Measurements from ENCODE around the gene TRIM63. TPM values are rescaled to one million over a fixed set of nuclear protein-coding genes. Genes with fewer than 3 reads are reported as not detected.

Gene TRIM63
- total RNA-seq, 1 experiment from 2014 or later: not detected

DNA sequence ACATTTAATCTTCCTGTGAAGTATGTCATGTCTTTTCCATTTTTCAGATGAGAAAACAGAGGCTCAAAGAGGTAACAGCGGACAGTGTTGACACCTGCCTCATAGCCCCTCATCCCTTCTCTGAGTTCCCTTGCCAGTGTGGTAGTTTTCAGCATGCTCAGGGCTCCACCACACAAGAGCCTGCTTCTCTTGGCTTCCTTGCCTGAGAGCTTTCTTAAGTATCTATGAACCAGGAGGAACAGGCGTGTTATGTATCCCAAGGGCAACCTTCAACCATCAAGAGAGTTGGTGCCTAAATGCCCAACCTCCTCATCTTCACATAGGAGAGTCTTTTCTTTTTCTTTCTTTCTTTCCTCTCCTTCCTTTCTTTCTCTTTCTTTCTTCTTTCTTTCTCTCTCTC lies 63.7 kb downstream of the TRIM63 start:
- no peak overlapping the region for H3K4me3 ChIP-seq (ENCODE audit: low read depth in 2 of 2, low read length in 2 of 2)
- in situ Hi-C loops (cut with HindIII; ENCODE audit: low pct_unique_long_range_greater_than_20kb, low sequenced_read_pairs) (no loop called here), intact Hi-C loops (cut with micrococcal nuclease; ENCODE audit: unreplicated experiment) (no loop called here)
- TF ChIP-seq REST (IDR thresholded peaks at IDR 0.05; ENCODE audit: insufficient read depth in 1 of 2, low read depth in 2 of 2, low read length in 1 of 2) (no peak), SIN3A (IDR thresholded peaks at IDR 0.05; ENCODE audit: borderline replicate concordance, insufficient read depth, low read depth, low read length) (no peak), CTCF (IDR thresholded peaks at IDR 0.05) (no peak)
- no peaks in the 10 kb centered on the region for H3K9me3 ChIP-seq (ENCODE audit: control insufficient read depth, insufficient read depth, low read depth, low read length)
- no peak for ATAC-seq
- peaks cover under 1% of the 10 kb centered on the region; the same call in 1 of the 2 replicates for H3K4me1 ChIP-seq (ENCODE audit: control insufficient read depth, insufficient read depth, low read length)
- no peaks in the 10 kb centered on the region for H3K27me3 ChIP-seq (ENCODE audit: control insufficient read depth, insufficient read depth, low read length)
- ChIA-PET POLR2A (interaction anchor here (0.7 kb wide), 2 partner anchors 73 to 102 kb away, joined by 4 to 12 read pairs; no protein-coding TSS in a partner anchor), CTCF (interaction anchor here (0.7 to 1.5 kb wide), 4 partner anchors 108 to 941 kb away, joined by 4 to 6 read pairs (median 4); no protein-coding TSS in a partner anchor)
- no peak overlapping the region for H3K27ac ChIP-seq (ENCODE audit: low read length)
- no TSS peak for BruUV-seq (replicated peaks)
- no peaks in the 10 kb centered on the region for H3K36me3 ChIP-seq (ENCODE audit: control insufficient read depth, insufficient read depth, low read length)
- DNase-seq (ENCODE audit: low read depth, low spot score): no peak

DNA sequence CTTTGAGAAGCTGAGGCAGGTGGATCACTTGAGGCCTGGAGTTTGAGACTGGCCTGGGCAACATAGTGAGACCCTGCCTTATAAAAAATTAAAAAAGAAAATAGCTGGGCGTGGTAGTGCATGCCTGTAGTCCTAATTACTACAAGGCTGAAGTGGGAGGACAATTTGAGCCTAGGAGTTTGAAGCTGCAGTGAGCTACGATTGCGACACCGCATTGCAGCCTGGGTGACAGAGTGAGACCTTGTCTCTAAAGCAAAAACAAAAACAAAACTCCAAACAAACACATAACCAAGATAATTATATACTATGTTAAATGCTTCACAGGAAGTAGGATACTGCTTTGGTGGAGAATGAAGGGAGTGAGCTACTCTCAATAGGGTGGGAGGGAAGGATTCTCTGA lies 64.2 kb downstream of the TRIM63 start:
- TF ChIP-seq POLR2AphosphoS5 (IDR thresholded peaks at IDR 0.05; ENCODE audit: low read depth, low read length) (no peak), TCF7L2 (IDR thresholded peaks at IDR 0.05; ENCODE audit: low read depth, low read length) (no peak), REST (IDR thresholded peaks at IDR 0.05; ENCODE audit: insufficient read depth in 1 of 2, low read depth in 2 of 2, low read length in 1 of 2) (no peak), CTCF (IDR thresholded peaks at IDR 0.05) (no peak), SIN3A (IDR thresholded peaks at IDR 0.05; ENCODE audit: borderline replicate concordance, insufficient read depth, low read depth, low read length) (no peak)
- no peaks in the 10 kb centered on the region for H3K27me3 ChIP-seq (ENCODE audit: control insufficient read depth, insufficient read depth, low read length)
- H3K36me3 ChIP-seq (ENCODE audit: control insufficient read depth, insufficient read depth, low read length): no peaks in the 10 kb centered on the region
- ChIA-PET POLR2A (no interaction called here), CTCF (interaction anchor here (0.9 to 1.5 kb wide), 3 partner anchors 107 to 941 kb away, joined by 4 to 6 read pairs (median 5); no protein-coding TSS in a partner anchor)
- H3K4me3 ChIP-seq (ENCODE audit: low read depth in 2 of 2, low read length in 2 of 2): no peak overlapping the region
- ATAC-seq (no peak), DNase-seq (ENCODE audit: low read depth, low spot score) (no peak)
- in situ Hi-C loops (cut with HindIII; ENCODE audit: low pct_unique_long_range_greater_than_20kb, low sequenced_read_pairs) (no loop called here), intact Hi-C loops (cut with micrococcal nuclease; ENCODE audit: unreplicated experiment) (no loop called here)
- no peaks in the 10 kb centered on the region for H3K9me3 ChIP-seq (ENCODE audit: control insufficient read depth, insufficient read depth, low read depth, low read length)
- peaks cover 5% of the 10 kb centered on the region for H3K4me1 ChIP-seq (ENCODE audit: control insufficient read depth, insufficient read depth, low read length)
- no TSS peak for BruUV-seq (replicated peaks)
- H3K27ac ChIP-seq (ENCODE audit: low read length): no peak overlapping the region

Other genes starting within 250 kb of the TRIM63 start
- gene MTFR1L, start 247.7 kb downstream of the TRIM63 start, total RNA-seq (2021; ENCODE audit: unreplicated experiment): 68.5 TPM
- 12.2 TPM for gene AUNIP, start 208.2 kb downstream of the TRIM63 start, total RNA-seq (2021; ENCODE audit: unreplicated experiment)
- gene PAQR7, start 191.9 kb downstream of the TRIM63 start, total RNA-seq (2021; ENCODE audit: unreplicated experiment): 30.9 TPM
- 316 TPM for gene STMN1, start 161.2 kb downstream of the TRIM63 start, total RNA-seq (2021; ENCODE audit: unreplicated experiment)
- gene PAFAH2, start 69.6 kb downstream of the TRIM63 start, total RNA-seq (2021; ENCODE audit: unreplicated experiment): 8.5 TPM
- gene EXTL1, start 45.9 kb downstream of the TRIM63 start, total RNA-seq (2021; ENCODE audit: unreplicated experiment): 0.10 TPM
- gene SLC30A2, start 21.5 kb downstream of the TRIM63 start, total RNA-seq (2021; ENCODE audit: unreplicated experiment): 0.23 TPM
- gene PDIK1L, start 44.2 kb upstream of the TRIM63 start, total RNA-seq (2021; ENCODE audit: unreplicated experiment): 8.0 TPM
- 0.05 TPM for gene FAM110D, start 91.4 kb upstream of the TRIM63 start, total RNA-seq (2021; ENCODE audit: unreplicated experiment)
- gene C1orf232, start 101.3 kb upstream of the TRIM63 start, total RNA-seq (2021; ENCODE audit: unreplicated experiment): not detected
- 108 TPM for gene ZNF593, start 102.3 kb upstream of the TRIM63 start, total RNA-seq (2021; ENCODE audit: unreplicated experiment)
- not detected for gene ZNF593OS, start 104.2 kb upstream of the TRIM63 start, total RNA-seq (2021; ENCODE audit: unreplicated experiment)
- 13.7 TPM for gene CNKSR1, start 109.9 kb upstream of the TRIM63 start, total RNA-seq (2021; ENCODE audit: unreplicated experiment)
- not detected for gene CATSPER4, start 123.0 kb upstream of the TRIM63 start, total RNA-seq (2021; ENCODE audit: unreplicated experiment)
- 51.8 TPM for gene CEP85, start 166.6 kb upstream of the TRIM63 start, total RNA-seq (2021; ENCODE audit: unreplicated experiment)
- 193 TPM for gene SH3BGRL3, start 212.5 kb upstream of the TRIM63 start, total RNA-seq (2021; ENCODE audit: unreplicated experiment)
- 23.7 TPM for gene UBXN11, start 239.0 kb upstream of the TRIM63 start, total RNA-seq (2021; ENCODE audit: unreplicated experiment)

Measured in Panc1 (cell line).